ENCODE results near the gene AIF1L. TPM values are rescaled to one million over a fixed set of nuclear protein-coding genes. Genes with fewer than 3 reads are reported as not detected.
"Not testable (repeated sequence)": the region's sequence is repeated elsewhere in the genome, so short reads cannot be mapped to it uniquely, and the experiment has no call there.

The AIF1L gene
- total and polyA plus RNA-seq, 3 donors from 2014 or later: 8.3 to 24.6 (median 14.9) TPM

DNA sequence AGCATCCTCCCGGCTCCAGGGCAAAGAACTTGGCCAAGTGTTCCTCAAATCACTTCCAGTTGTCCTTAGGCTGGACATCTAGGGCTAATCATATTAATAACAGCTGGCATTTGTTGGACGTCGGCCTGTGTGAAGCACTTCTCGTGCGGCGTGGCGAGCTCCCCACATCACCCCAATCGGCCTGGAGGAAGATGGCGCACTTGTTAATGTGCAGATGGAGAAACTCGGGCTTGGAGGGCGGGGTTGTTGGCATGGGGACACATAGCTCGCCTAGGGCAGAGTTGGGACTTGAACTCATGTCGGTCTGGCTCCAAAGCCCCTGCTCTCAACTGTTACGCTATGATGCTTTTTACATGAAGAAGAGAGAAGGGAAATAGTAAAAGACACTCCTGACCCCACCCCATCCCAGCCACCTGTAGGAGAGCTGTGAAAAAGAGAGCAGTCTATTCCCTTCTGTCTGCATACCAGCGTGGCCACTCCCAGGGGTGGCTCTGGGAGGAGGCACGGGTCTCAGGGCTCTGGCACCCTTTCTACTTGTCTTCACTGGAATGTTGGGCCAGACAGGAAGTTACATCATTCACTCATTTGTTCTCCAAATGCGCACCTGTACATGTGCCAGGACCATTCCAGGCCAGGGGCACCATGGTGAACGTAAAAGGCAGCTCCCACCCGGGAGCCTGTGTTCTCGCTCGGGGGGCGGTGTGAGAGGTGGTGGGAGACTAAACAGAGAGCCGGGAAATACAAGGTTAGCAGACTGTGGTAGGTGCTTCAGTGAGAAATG lies 16.2 kb downstream of the AIF1L start:
- no peaks in the 10 kb centered on the region for H3K27me3 ChIP-seq
- no peaks in the 10 kb centered on the region for H3K36me3 ChIP-seq (ENCODE audit: low read depth, missing control alignments)
- no peak for DNase-seq
- intact Hi-C loops (cut with DNase I; ENCODE audit: low total_unique reads): no loop called here
- no peak for TF ChIP-seq POLR2A (IDR thresholded peaks at IDR 0.05)
- TF ChIP-seq, protein P1, sequence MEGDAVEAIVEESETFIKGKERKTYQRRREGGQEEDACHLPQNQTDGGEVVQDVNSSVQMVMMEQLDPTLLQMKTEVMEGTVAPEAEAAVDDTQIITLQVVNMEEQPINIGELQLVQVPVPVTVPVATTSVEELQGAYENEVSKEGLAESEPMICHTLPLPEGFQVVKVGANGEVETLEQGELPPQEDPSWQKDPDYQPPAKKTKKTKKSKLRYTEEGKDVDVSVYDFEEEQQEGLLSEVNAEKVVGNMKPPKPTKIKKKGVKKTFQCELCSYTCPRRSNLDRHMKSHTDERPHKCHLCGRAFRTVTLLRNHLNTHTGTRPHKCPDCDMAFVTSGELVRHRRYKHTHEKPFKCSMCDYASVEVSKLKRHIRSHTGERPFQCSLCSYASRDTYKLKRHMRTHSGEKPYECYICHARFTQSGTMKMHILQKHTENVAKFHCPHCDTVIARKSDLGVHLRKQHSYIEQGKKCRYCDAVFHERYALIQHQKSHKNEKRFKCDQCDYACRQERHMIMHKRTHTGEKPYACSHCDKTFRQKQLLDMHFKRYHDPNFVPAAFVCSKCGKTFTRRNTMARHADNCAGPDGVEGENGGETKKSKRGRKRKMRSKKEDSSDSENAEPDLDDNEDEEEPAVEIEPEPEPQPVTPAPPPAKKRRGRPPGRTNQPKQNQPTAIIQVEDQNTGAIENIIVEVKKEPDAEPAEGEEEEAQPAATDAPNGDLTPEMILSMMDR (IDR thresholded peaks at IDR 0.05): no peak
- 89 to 90% methylated on average over 23 of the region's 23 CpGs for WGBS, 2 donors
- no peaks in the 10 kb centered on the region for H3K9me3 ChIP-seq
- H3K4me1 ChIP-seq: no peaks in the 10 kb centered on the region
- no peak overlapping the region for H3K27ac ChIP-seq
- no peak overlapping the region for H3K4me3 ChIP-seq

DNA sequence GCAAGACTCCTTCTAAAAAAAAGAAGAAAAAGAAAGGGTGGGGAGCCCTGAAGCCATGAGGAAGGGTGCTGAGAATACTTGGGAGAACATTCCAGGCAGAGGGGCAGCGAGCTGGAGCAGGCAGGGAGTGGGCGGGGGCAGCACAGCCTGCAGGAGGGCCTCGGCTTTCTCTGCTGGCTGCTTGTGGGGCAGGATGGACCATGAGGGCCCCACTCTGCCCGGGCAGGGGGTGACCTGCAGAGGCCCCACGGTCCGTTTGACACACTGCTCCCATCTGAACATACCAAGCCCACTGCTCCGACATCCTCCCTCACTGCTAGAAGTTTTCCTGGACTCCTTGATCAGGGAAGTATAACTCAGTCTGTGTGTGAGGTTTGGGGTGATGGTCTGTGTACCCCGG lies 17.3 kb downstream of the AIF1L start:
- no peaks in the 10 kb centered on the region for H3K4me1 ChIP-seq
- H3K27ac ChIP-seq: no peak overlapping the region
- no peak overlapping the region for H3K4me3 ChIP-seq
- no peak for TF ChIP-seq POLR2A (IDR thresholded peaks at IDR 0.05)
- TF ChIP-seq, protein P1 (IDR thresholded peaks at IDR 0.05): no peak
- H3K36me3 ChIP-seq (ENCODE audit: low read depth, missing control alignments): no peaks in the 10 kb centered on the region
- H3K27me3 ChIP-seq: no peaks in the 10 kb centered on the region
- no peaks in the 10 kb centered on the region for H3K9me3 ChIP-seq
- WGBS, 2 donors: 86 to 94% methylated on average over 7 to 8 of the region's 8 CpGs
- intact Hi-C loops (cut with DNase I; ENCODE audit: low total_unique reads): no loop called here
- DNase-seq: no peak

DNA sequence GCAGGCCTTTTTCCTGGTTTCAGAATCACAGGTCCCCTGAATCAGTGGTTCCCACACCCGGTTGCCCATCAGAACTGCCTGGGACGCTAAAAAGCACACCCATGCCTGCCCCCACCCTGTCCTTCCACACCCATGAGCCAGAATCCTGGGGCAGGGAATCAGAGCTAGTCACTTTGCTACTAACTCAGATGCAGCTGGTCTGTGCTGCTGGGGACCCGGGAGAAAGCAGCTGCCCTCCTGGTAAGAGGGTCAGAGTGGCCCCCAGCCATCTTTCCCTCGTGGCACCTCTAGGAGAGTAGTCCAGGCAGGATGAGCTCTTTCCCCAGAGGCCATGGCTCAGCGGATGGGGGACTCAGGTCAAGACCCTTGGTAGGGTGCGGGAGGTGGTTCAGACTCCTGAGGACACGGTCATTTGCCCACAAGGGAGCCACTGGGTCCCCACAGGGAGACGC lies 17.8 kb downstream of the AIF1L start:
- no peak overlapping the region for H3K4me3 ChIP-seq
- no peaks in the 10 kb centered on the region for H3K36me3 ChIP-seq (ENCODE audit: low read depth, missing control alignments)
- WGBS, 2 donors: 79 to 97% methylated on average over 4 to 8 of the region's 8 CpGs
- H3K27me3 ChIP-seq: no peaks in the 10 kb centered on the region
- no peaks in the 10 kb centered on the region for H3K9me3 ChIP-seq
- no peak for DNase-seq
- TF ChIP-seq, protein P1 (IDR thresholded peaks at IDR 0.05): no peak
- no peak for TF ChIP-seq POLR2A (IDR thresholded peaks at IDR 0.05)
- H3K4me1 ChIP-seq: no peaks in the 10 kb centered on the region
- H3K27ac ChIP-seq: no peak overlapping the region
- intact Hi-C loops (cut with DNase I; ENCODE audit: low total_unique reads): no loop called here

DNA sequence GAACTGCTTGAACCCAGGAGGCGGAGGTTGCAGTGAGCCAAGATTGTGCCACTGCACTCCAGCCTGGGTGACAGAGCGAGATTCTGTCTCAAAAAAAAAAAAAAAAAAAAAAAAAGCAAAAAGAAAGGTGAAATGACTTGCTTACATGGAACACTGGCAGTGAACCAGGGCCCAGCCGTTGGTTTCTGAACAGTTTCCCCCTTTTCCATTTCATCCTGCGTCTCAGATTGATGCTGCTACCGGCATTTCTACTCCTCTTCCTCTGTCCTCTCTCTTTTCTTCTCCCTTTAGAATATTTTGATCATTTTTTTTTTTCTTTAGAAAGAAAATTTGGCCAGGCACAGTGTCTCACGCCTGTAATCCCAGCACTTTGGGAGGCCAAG lies 19.0 kb downstream of the AIF1L start:
- H3K4me3 ChIP-seq; intact Hi-C loops (cut with DNase I; ENCODE audit: low total_unique reads); H3K9me3 ChIP-seq; H3K27me3 ChIP-seq; H3K4me1 ChIP-seq; H3K36me3 ChIP-seq (ENCODE audit: low read depth, missing control alignments); DNase-seq; H3K27ac ChIP-seq: not testable (repeated sequence)
- 89 to 92% methylated on average over 6 of the region's 6 CpGs for WGBS, 2 donors

DNA sequence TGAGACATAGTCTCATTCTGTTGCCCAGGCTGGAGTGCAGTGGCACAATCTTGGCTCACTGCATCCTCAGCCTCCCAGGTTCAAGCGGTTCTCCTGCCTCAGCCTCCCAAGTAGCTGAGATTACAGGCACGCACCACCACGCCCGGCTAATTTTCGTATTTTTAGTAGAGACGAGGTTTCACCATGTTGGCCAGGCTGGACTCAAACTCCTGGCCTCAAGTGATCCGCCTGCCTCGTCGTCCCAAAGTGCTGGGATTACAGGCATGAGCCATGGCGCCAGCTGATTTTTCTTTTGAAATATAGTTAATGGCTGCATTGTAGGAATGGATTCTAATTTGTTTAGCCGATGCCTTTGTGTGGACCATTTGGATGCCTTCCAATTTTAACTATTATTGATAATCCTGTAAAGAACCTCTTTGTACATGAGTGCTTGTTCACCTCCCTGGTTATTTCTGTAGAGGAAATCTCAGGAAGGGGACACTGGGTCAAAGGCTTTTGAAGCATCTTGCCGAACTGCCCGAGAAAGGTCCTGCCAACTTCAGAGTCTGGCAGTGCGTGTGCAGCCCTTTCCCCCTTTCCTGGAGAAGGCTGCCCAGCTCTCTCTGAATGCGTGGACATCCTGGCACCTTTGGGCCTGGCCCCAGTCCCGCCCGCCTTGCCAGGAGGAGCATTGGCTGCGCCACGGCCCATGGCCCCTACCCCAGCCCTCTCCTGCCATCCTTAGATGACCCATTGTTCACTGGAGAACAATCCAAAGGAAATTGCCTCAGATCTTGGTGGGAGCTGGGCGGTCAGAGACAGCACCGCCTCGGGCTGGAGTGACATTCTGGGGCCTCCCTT lies 20.2 kb downstream of the AIF1L start:
- H3K4me3 ChIP-seq: no peak overlapping the region
- no peak for TF ChIP-seq POLR2A (IDR thresholded peaks at IDR 0.05)
- TF ChIP-seq, protein P1 (IDR thresholded peaks at IDR 0.05): no peak
- no peaks in the 10 kb centered on the region for H3K27me3 ChIP-seq
- H3K9me3 ChIP-seq: no peaks in the 10 kb centered on the region
- no peaks in the 10 kb centered on the region for H3K36me3 ChIP-seq (ENCODE audit: low read depth, missing control alignments)
- no peak for DNase-seq
- no peaks in the 10 kb centered on the region for H3K4me1 ChIP-seq
- intact Hi-C loops (cut with DNase I; ENCODE audit: low total_unique reads): no loop called here
- H3K27ac ChIP-seq: no peak overlapping the region
- 80 to 87% methylated on average over 20 to 22 of the region's 22 CpGs for WGBS, 2 donors
